Measurements from ENCODE around the gene SPRR3. TPM values are rescaled to one million over a fixed set of nuclear protein-coding genes. Genes with fewer than 3 reads are reported as not detected.

The SPRR3 gene
- total RNA-seq, 1 donor from 2014 or later, result 0.53 TPM

- no peaks in the 10 kb centered on the region for H3K4me1 ChIP-seq
- no peak overlapping the region for H3K27ac ChIP-seq
Observed at GRCh38 chr1:153032073-153032472, 30.5 kb downstream of the SPRR3 start.

DNA sequence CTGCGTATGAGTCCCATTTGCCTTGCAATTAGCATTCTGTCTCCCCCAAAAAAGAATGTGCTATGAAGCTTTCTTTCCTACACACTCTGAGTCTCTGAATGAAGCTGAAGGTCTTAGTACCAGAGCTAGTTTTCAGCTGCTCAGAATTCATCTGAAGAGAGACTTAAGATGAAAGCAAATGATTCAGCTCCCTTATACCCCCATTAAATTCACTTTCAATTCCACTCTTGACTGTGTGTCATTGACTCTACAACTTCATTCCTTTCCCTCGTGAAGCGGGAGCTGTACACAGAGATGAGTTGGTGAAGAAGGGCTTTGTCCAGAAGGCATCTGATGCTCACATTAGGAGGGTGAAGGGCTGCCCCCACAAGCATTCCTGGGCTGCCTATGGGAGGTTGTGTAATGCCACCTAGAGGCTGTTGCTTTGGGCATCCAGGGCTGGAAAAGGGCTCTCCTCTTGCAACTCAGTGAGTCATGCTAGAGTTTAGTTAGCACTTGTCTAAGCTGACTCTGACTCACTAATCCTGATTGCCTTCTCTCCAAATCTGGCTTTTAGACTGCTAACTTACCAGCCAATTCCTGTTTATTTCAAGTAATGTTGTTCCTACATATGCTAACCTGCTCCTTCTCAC lies 31.2 kb downstream of the SPRR3 start:
- H3K4me3 ChIP-seq, result no peak overlapping the region
- TF ChIP-seq, protein P1, sequence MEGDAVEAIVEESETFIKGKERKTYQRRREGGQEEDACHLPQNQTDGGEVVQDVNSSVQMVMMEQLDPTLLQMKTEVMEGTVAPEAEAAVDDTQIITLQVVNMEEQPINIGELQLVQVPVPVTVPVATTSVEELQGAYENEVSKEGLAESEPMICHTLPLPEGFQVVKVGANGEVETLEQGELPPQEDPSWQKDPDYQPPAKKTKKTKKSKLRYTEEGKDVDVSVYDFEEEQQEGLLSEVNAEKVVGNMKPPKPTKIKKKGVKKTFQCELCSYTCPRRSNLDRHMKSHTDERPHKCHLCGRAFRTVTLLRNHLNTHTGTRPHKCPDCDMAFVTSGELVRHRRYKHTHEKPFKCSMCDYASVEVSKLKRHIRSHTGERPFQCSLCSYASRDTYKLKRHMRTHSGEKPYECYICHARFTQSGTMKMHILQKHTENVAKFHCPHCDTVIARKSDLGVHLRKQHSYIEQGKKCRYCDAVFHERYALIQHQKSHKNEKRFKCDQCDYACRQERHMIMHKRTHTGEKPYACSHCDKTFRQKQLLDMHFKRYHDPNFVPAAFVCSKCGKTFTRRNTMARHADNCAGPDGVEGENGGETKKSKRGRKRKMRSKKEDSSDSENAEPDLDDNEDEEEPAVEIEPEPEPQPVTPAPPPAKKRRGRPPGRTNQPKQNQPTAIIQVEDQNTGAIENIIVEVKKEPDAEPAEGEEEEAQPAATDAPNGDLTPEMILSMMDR (IDR thresholded peaks at IDR 0.05), result no peak
- intact Hi-C loops (cut with DNase I), result no loop called here
- DNase-seq (ENCODE audit: low spot score in 2 of 2), result no peak
- no peaks in the 10 kb centered on the region for H3K4me1 ChIP-seq
- H3K9me3 ChIP-seq, result no peaks in the 10 kb centered on the region
- H3K27me3 ChIP-seq, result no peaks in the 10 kb centered on the region
- H3K36me3 ChIP-seq, result no peaks in the 10 kb centered on the region
- H3K27ac ChIP-seq, result no peak overlapping the region

More at GRCh38 chr1:153032073-153032472, 30.5 kb downstream of the SPRR3 start:
- Histone ChIP-seq H3K4me3 (no peak overlapping the region), H3K9me3 (no peaks in the 10 kb centered on the region), H3K36me3 (no peaks in the 10 kb centered on the region), H3K27me3 (no peaks in the 10 kb centered on the region)
- TF ChIP-seq, protein P1 (IDR thresholded peaks at IDR 0.05), result no peak
- intact Hi-C loops (cut with DNase I), result no loop called here
- DNase-seq (ENCODE audit: low spot score in 2 of 2), result no peak

- H3K4me1 ChIP-seq, result no peaks in the 10 kb centered on the region
- H3K27ac ChIP-seq, result no peak overlapping the region
- DNase-seq (ENCODE audit: low spot score in 2 of 2), result no peak
- no peaks in the 10 kb centered on the region for H3K36me3 ChIP-seq
- intact Hi-C loops (cut with DNase I), result no loop called here
- TF ChIP-seq, protein P1 (IDR thresholded peaks at IDR 0.05), result no peak
- no peak overlapping the region for H3K4me3 ChIP-seq
- no peaks in the 10 kb centered on the region for H3K27me3 ChIP-seq
- H3K9me3 ChIP-seq, result no peaks in the 10 kb centered on the region
Observed at GRCh38 chr1:153035211-153035610, 33.7 kb downstream of the SPRR3 start.

DNA sequence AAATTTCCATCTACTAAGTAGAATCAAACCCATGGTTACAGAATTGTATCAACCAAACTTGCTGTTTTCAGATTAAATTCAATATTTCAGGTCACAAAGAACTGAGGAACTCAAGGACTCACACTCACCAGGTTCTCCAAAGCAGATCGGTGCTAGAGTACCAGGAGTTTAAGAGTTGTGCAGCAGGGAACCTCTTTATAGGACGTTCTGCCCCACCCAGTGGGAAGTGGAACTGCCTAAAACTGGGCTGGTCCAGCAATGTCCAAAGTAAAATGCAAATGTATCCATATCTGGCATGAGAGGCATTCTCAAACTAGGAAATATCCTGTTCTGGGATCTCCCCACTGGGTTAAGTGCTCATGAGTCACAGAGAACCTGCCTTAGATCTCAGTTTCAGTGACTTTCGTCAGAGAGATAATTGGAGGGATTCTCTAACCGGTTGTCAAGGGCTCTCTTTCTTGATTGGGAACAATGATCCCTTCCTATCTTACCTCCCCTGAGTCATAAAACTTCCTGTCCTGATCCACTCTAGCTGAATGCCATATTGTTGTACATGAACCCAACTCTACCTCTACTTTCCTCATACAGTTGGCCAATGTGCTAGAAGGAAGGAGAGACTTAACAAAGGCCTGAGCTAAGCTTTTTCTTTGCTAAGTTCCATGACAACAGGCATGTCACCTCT lies 39.5 kb downstream of the SPRR3 start, which contains the start of gene SPRR2D:
Gene SPRR2D, minus strand, starts transcription at position 171 of the 682 bp plus-strand sequence. CDS start 774 bp downstream, outside the sequence.
- DNase-seq (ENCODE audit: low spot score in 2 of 2), result no peak
- Histone ChIP-seq H3K9me3 (no peaks in the 10 kb centered on the region), H3K27ac (no peak within 1 kb of the TSS)

DNA sequence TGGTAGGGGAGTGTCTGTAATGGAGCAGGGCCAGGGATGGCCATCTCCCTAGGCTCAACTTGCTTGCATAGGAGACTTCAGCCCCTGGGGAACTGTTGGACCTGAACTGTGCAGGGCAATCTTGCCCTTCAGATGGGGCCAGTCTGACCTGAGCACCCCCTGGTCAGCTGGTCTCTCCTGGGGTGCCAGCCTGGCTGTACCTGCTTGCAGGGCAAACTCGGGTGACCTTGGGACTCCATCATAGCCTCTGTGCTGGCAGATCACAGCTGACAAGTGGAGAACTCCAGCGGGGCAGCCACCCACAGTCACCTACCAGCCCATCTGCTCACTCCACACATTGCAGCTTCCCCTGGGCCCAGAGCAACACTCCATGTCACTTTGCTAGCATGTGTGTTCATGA lies 47.7 kb downstream of the SPRR3 start:
- TF ChIP-seq, protein P1 (IDR thresholded peaks at IDR 0.05), result no peak
- no peaks in the 10 kb centered on the region for H3K36me3 ChIP-seq
- intact Hi-C loops (cut with DNase I), result no loop called here
- H3K4me1 ChIP-seq, result no peaks in the 10 kb centered on the region
- H3K27ac ChIP-seq, result no peak overlapping the region
- H3K4me3 ChIP-seq, result no peak overlapping the region
- no peaks in the 10 kb centered on the region for H3K27me3 ChIP-seq
- no peak for DNase-seq (ENCODE audit: low spot score in 2 of 2)
- no peaks in the 10 kb centered on the region for H3K9me3 ChIP-seq

More for the DNA sequence above, 39.5 kb downstream of the SPRR3 start, which contains the start of gene SPRR2D:
- TF ChIP-seq, protein P1 (IDR thresholded peaks at IDR 0.05), result no peak
- H3K27me3 ChIP-seq, result no peaks in the 10 kb centered on the region
- H3K36me3 ChIP-seq, result no peaks in the 10 kb centered on the region
- H3K4me3 ChIP-seq, result no peak within 1 kb of the TSS
- no peaks in the 10 kb centered on the region for H3K4me1 ChIP-seq
- intact Hi-C loops (cut with DNase I), result no loop called here

Other genes starting within 250 kb of the SPRR3 start
- gene KPRP, start 243.7 kb upstream of the SPRR3 start, total RNA-seq, result not detected
- gene LCE1F, start 226.6 kb upstream of the SPRR3 start, total RNA-seq, result not detected
- gene LCE1E, start 215.5 kb upstream of the SPRR3 start, total RNA-seq, result not detected
- not detected for gene LCE1D, start 205.0 kb upstream of the SPRR3 start, total RNA-seq
- not detected for gene LCE1C, start 195.1 kb upstream of the SPRR3 start, total RNA-seq
- gene LCE1B, start 189.8 kb upstream of the SPRR3 start, total RNA-seq, result not detected
- gene LCE1A, start 174.3 kb upstream of the SPRR3 start, total RNA-seq, result not detected
- gene LCE6A, start 158.9 kb upstream of the SPRR3 start, total RNA-seq, result not detected
- not detected for gene LCE7A, start 141.8 kb upstream of the SPRR3 start, total RNA-seq
- gene SMCP, start 123.4 kb upstream of the SPRR3 start, total RNA-seq, result not detected
- not detected for gene IVL, start 93.2 kb upstream of the SPRR3 start, total RNA-seq
- gene SPRR5, start 54.5 kb upstream of the SPRR3 start, total RNA-seq, result not detected
- not detected for gene SPRR4, start 31.1 kb upstream of the SPRR3 start, total RNA-seq
- gene SPRR1A, start 17.7 kb upstream of the SPRR3 start, total RNA-seq, result not detected
- not detected for gene SPRR1B, start 29.5 kb downstream of the SPRR3 start, total RNA-seq
- not detected for gene SPRR2D, start 39.4 kb downstream of the SPRR3 start, total RNA-seq
- gene SPRR2A, start 55.8 kb downstream of the SPRR3 start, total RNA-seq, result not detected
- not detected for gene SPRR2B, start 69.9 kb downstream of the SPRR3 start, total RNA-seq
- not detected for gene SPRR2E, start 92.8 kb downstream of the SPRR3 start, total RNA-seq
- not detected for gene SPRR2F, start 111.8 kb downstream of the SPRR3 start, total RNA-seq
- not detected for gene SPRR2G, start 149.1 kb downstream of the SPRR3 start, total RNA-seq
- gene LELP1, start 201.7 kb downstream of the SPRR3 start, total RNA-seq, result not detected
- not detected for gene PRR9, start 215.8 kb downstream of the SPRR3 start, total RNA-seq

Data from ascending aorta (tissue), 2 donors.